GM06990 (cell line): ENCODE data around the gene C19orf85.

Source experiments
- DNase-seq: peaks from one replicate; pipeline ENCODE4 v3.0.0-alpha.2; 2011; ENCODE audit not compliant: insufficient read length; ENCODE audit errors: extremely low read depth
- H3K27me3 ChIP-seq: replicated peaks from 2 replicates; pipeline ENCODE4 v1.6.0; 2011; ENCODE audit warnings: low read length; ENCODE audit not compliant: control insufficient read depth, insufficient read depth
- H3K36me3 ChIP-seq: 2 replicates; pipeline ENCODE4 v1.5.1; 2011; ENCODE audit warnings: low read length; ENCODE audit not compliant: control insufficient read depth, insufficient read depth
- H3K4me3 ChIP-seq: replicated peaks from 2 replicates; pipeline ENCODE4 v1.5.1; 2011; ENCODE audit warnings: low read depth, mild to moderate bottlenecking, control low read depth, low read length
- TF ChIP-seq, protein P1 (sequence below): IDR thresholded peaks from 2 replicates; pipeline ENCODE4 v1.5.1; 2011; ENCODE audit warnings: low read length, control low read depth, mild to moderate bottlenecking, inconsistent platforms; ENCODE audit not compliant: insufficient read depth, poor library complexity, severe bottlenecking

Gene C19orf85

DNA sequence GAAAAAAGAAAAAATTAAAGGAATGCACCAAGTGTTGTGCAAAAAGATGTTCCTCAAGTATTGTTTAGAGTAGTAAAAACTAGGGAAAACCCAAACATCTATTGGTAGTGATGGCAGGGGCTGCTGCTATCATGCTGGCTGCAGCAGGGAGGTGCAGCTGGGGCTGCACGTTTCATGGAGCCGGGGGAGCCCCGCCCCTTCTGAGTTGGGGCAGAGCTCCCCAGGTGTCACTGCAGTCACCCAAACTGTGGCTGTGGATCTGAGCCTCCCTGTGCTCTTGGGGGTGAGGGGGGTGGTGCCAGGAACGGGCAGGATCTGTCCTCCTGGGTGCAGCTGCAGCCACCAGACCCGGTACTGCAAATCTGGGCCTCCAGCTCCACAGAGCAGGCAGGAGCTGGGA, 45.4 kb downstream of the C19orf85 start:
- Histone ChIP-seq H3K27me3 (peaks cover 2% of the 10 kb centered on the region), H3K4me3 (no peak overlapping the region), H3K36me3 (no peaks in the 10 kb centered on the region)
- TF ChIP-seq, protein P1, sequence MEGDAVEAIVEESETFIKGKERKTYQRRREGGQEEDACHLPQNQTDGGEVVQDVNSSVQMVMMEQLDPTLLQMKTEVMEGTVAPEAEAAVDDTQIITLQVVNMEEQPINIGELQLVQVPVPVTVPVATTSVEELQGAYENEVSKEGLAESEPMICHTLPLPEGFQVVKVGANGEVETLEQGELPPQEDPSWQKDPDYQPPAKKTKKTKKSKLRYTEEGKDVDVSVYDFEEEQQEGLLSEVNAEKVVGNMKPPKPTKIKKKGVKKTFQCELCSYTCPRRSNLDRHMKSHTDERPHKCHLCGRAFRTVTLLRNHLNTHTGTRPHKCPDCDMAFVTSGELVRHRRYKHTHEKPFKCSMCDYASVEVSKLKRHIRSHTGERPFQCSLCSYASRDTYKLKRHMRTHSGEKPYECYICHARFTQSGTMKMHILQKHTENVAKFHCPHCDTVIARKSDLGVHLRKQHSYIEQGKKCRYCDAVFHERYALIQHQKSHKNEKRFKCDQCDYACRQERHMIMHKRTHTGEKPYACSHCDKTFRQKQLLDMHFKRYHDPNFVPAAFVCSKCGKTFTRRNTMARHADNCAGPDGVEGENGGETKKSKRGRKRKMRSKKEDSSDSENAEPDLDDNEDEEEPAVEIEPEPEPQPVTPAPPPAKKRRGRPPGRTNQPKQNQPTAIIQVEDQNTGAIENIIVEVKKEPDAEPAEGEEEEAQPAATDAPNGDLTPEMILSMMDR, result no peak
- DNase-seq, result no peak

DNA sequence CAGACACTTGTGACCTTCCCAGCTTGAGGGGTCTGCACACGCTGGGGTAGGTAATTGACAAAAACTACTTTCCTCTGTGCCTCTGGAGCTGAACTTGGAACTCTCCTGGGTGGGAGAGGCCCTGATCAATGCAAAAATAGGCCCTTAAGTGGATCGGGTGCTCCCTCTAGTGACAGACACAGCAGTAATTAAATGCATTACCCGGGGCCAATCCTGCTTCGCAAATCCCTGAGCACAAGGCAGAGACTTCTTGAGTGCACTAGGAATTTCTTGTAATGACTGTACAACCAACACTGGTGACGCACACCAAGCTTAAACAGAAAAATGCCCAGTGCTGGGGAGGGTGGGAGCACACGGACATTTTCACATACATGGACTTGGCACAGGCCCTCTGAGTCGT, 46.4 kb downstream of the C19orf85 start:
- TF ChIP-seq, protein P1, result peak; percentile 70
- H3K36me3 ChIP-seq, result no peaks in the 10 kb centered on the region
- DNase-seq, result no peak
- H3K27me3 ChIP-seq, result no peaks in the 10 kb centered on the region
- no peak overlapping the region for H3K4me3 ChIP-seq
